ENCODE measurements around the gene PLCB4.

Gene PLCB4

GRCh38 chr20:9298906-9299305, 230.0 kb downstream of the PLCB4 start:
- Histone ChIP-seq H3K4me2 (ENCODE audit: low read length) (no peak overlapping the region), H3K79me2 (no peaks in the 10 kb centered on the region), H3K4me1 (no peaks in the 10 kb centered on the region), H3K4me3 (ENCODE audit: low read depth, low read length) (no peak overlapping the region), H3K27ac (no peak overlapping the region), H3K9me3 (ENCODE audit: control insufficient read depth, low read length) (no peaks in the 10 kb centered on the region), H3K36me3 (ENCODE audit: control insufficient read depth, insufficient read depth, low read length) (no peaks in the 10 kb centered on the region), H3K9ac (no peak overlapping the region), H3K27me3 (ENCODE audit: control insufficient read depth, insufficient read depth, low read length) (no peaks in the 10 kb centered on the region), H2AFZ (no peak overlapping the region)
- TF ChIP-seq CTCF (IDR thresholded peaks at IDR 0.05) = no peak

- H3K4me2 ChIP-seq (ENCODE audit: low read length) = no peak overlapping the region
- no peaks in the 10 kb centered on the region for H3K36me3 ChIP-seq (ENCODE audit: control insufficient read depth, insufficient read depth, low read length)
- TF ChIP-seq CTCF (IDR thresholded peaks at IDR 0.05) = no peak
- H2AFZ ChIP-seq = no peak overlapping the region
- no peak overlapping the region for H3K9ac ChIP-seq
- no peaks in the 10 kb centered on the region for H3K9me3 ChIP-seq (ENCODE audit: control insufficient read depth, low read length)
- H3K27ac ChIP-seq = no peak overlapping the region
- no peaks in the 10 kb centered on the region for H3K79me2 ChIP-seq
- H3K4me1 ChIP-seq = no peaks in the 10 kb centered on the region
- no peaks in the 10 kb centered on the region for H3K27me3 ChIP-seq (ENCODE audit: control insufficient read depth, insufficient read depth, low read length)
- H3K4me3 ChIP-seq (ENCODE audit: low read depth, low read length) = no peak overlapping the region
These were observed 231.2 kb downstream of the PLCB4 start for GRCh38 chr20:9300080-9300479.

GRCh38 chr20:9300534-9300933, 231.6 kb downstream of the PLCB4 start:
- TF ChIP-seq CTCF (IDR thresholded peaks at IDR 0.05) = no peak
- Histone ChIP-seq H3K27me3 (ENCODE audit: control insufficient read depth, insufficient read depth, low read length) (no peaks in the 10 kb centered on the region), H3K9me3 (ENCODE audit: control insufficient read depth, low read length) (no peaks in the 10 kb centered on the region)

GRCh38 chr20:9301129-9302090, 232.5 kb downstream of the PLCB4 start:
- H3K79me2 ChIP-seq = no peaks in the 10 kb centered on the region
- TF ChIP-seq CTCF (IDR thresholded peaks at IDR 0.05) = no peak
- no peak overlapping the region for H3K4me3 ChIP-seq (ENCODE audit: low read depth, low read length)
- H2AFZ ChIP-seq = no peak overlapping the region
- no peaks in the 10 kb centered on the region for H3K4me1 ChIP-seq
- no peak overlapping the region for H3K9ac ChIP-seq
- no peaks in the 10 kb centered on the region for H3K9me3 ChIP-seq (ENCODE audit: control insufficient read depth, low read length)
- H3K4me2 ChIP-seq (ENCODE audit: low read length) = no peak overlapping the region
- no peak overlapping the region for H3K27ac ChIP-seq
- no peaks in the 10 kb centered on the region for H3K27me3 ChIP-seq (ENCODE audit: control insufficient read depth, insufficient read depth, low read length)
- H3K36me3 ChIP-seq (ENCODE audit: control insufficient read depth, insufficient read depth, low read length) = no peaks in the 10 kb centered on the region

More at GRCh38 chr20:9300534-9300933, 231.6 kb downstream of the PLCB4 start:
- H3K36me3 ChIP-seq (ENCODE audit: control insufficient read depth, insufficient read depth, low read length) = no peaks in the 10 kb centered on the region
- no peaks in the 10 kb centered on the region for H3K4me1 ChIP-seq
- H3K79me2 ChIP-seq = no peaks in the 10 kb centered on the region
- no peak overlapping the region for H3K9ac ChIP-seq
- no peak overlapping the region for H3K27ac ChIP-seq
- H3K4me2 ChIP-seq (ENCODE audit: low read length) = no peak overlapping the region
- H2AFZ ChIP-seq = no peak overlapping the region
- H3K4me3 ChIP-seq (ENCODE audit: low read depth, low read length) = no peak overlapping the region

GRCh38 chr20:9302091-9302462, 233.2 kb downstream of the PLCB4 start:
- Histone ChIP-seq H2AFZ (no peak overlapping the region), H3K9me3 (ENCODE audit: control insufficient read depth, low read length) (no peaks in the 10 kb centered on the region), H3K9ac (no peak overlapping the region), H3K36me3 (ENCODE audit: control insufficient read depth, insufficient read depth, low read length) (no peaks in the 10 kb centered on the region), H3K79me2 (no peaks in the 10 kb centered on the region), H3K27ac (no peak overlapping the region), H3K27me3 (ENCODE audit: control insufficient read depth, insufficient read depth, low read length) (no peaks in the 10 kb centered on the region), H3K4me2 (ENCODE audit: low read length) (no peak overlapping the region), H3K4me3 (ENCODE audit: low read depth, low read length) (no peak overlapping the region), H3K4me1 (no peaks in the 10 kb centered on the region)
- TF ChIP-seq CTCF (IDR thresholded peaks at IDR 0.05) = no peak
